Breast epithelium (tissue), 4 donors: Measurements from ENCODE around the gene MAP3K12. TPM values are rescaled to one million over a fixed set of nuclear protein-coding genes. Genes with fewer than 3 reads are reported as not detected.

ENCODE experiments used
- DNase-seq, 2 donors: peaks; one replicate each; pipeline ENCODE4 v3.0.0-alpha.2; 2019; ENCODE audit warnings: low spot score in 2 of 2
- H3K27ac ChIP-seq, 2 donors: fragments of 200-600 bp; sonication (generic) in 1 of 2; one replicate each; pipeline ENCODE4 v1.5.1; 2016 to 2019; ENCODE audit warnings: mild to moderate bottlenecking in 1 of 2
- H3K27me3 ChIP-seq, 2 donors: fragments of 200-600 bp; sonication (generic) in 1 of 2; one replicate each; pipeline versions ENCODE4 v1.5.1 to v1.6.0; 2017 to 2019; ENCODE audit warnings: control low read depth in 1 of 2, mild to moderate bottlenecking in 1 of 2
- H3K36me3 ChIP-seq: fragments of 200-600 bp; one replicate; pipeline ENCODE4 v1.5.1; 2019
- H3K4me1 ChIP-seq, 2 donors: fragments of 200-600 bp; sonication (generic); one replicate each; pipeline ENCODE4 v1.5.1; 2016 to 2019; ENCODE audit warnings: control low read depth in 1 of 2
- H3K4me3 ChIP-seq, 3 donors: fragments of 200-600 bp; sonication (generic); 1 replicate in 2 of 3; 2 replicates in 1 of 3; pipeline ENCODE4 v1.5.1; 2016 to 2019; ENCODE audit warnings: mild to moderate bottlenecking in 3 of 3, moderate library complexity in 2 of 3
- H3K9me3 ChIP-seq, 2 donors: fragments of 200-600 bp; sonication (generic) in 1 of 2; one replicate each; pipeline ENCODE4 v1.5.1; 2016 to 2019; ENCODE audit warnings: control low read depth in 1 of 2
- POLR2A ChIP-seq: fragments of 450-650 bp; IDR thresholded peaks from one replicate; pipeline ENCODE4 v1.6.1; 2016; ENCODE audit warnings: antibody characterized with exemption, mild to moderate bottlenecking, moderate library complexity
- POLR2AphosphoS5 ChIP-seq, 3 donors: sonication (generic); formaldehyde crosslinking; IDR thresholded peaks; one replicate each; pipeline ENCODE4 v1.6.1; 2017; ENCODE audit warnings: antibody characterized with exemption in 3 of 3
- intact Hi-C: fragments of 100-400 bp; cut with DNase I; formaldehyde crosslinking; loops from one replicate; pipeline ENCODE4 v1.15.1; 2023; ENCODE audit warnings: low total_unique reads
- total RNA-seq, 3 donors: library from RNA; depleted of rRNA; stranded (reverse); fragments of >200 nt; gene quantifications; one replicate each; pipeline ENCODE4 v1.1.0, GENCODE V29; 2016
- TF ChIP-seq, protein P1 (sequence below), 3 donors: fragments of 450-650 bp; IDR thresholded peaks; one replicate each; pipeline ENCODE4 v1.5.1; 2016 to 2017; ENCODE audit warnings: antibody characterized with exemption in 3 of 3, mild to moderate bottlenecking in 3 of 3, moderate library complexity in 3 of 3

Gene MAP3K12
- total RNA-seq, 3 donors from 2014 or later, result 16.4 to 28.8 (median 24.6) TPM

DNA sequence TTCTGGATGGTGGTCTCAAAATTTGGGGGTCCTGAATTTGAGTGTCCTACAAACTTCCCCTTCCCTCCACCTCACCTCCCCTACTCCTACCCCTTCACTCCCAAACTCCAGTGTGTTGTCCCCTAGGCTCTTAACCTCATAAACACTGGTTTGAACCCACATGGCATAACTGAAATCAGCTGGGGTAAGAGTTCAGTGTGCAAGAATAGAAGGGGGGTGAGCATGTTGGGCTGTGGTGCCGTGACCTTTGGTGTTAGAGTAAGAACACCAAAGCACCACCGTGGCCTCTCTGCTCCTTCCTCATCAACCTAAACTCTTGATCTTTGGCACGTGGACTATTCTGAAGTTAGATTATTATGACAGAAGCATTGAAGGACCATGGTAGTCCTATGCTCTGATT is 36.3 kb downstream of the MAP3K12 start:
- peak overlapping the region in 1 of 2 donors; percentile 9 for H3K27ac ChIP-seq
- TF ChIP-seq POLR2AphosphoS5 (IDR thresholded peaks at IDR 0.05) (no peak), POLR2A (no peak)
- TF ChIP-seq, protein P1, sequence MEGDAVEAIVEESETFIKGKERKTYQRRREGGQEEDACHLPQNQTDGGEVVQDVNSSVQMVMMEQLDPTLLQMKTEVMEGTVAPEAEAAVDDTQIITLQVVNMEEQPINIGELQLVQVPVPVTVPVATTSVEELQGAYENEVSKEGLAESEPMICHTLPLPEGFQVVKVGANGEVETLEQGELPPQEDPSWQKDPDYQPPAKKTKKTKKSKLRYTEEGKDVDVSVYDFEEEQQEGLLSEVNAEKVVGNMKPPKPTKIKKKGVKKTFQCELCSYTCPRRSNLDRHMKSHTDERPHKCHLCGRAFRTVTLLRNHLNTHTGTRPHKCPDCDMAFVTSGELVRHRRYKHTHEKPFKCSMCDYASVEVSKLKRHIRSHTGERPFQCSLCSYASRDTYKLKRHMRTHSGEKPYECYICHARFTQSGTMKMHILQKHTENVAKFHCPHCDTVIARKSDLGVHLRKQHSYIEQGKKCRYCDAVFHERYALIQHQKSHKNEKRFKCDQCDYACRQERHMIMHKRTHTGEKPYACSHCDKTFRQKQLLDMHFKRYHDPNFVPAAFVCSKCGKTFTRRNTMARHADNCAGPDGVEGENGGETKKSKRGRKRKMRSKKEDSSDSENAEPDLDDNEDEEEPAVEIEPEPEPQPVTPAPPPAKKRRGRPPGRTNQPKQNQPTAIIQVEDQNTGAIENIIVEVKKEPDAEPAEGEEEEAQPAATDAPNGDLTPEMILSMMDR (IDR thresholded peaks at IDR 0.05), result no peak
- H3K4me1 ChIP-seq, result no peaks in the 10 kb centered on the region
- no peaks in the 10 kb centered on the region for H3K9me3 ChIP-seq
- H3K27me3 ChIP-seq, result no peaks in the 10 kb centered on the region
- H3K4me3 ChIP-seq, result no peak overlapping the region
- intact Hi-C loops, result no loop called here
- no peak for DNase-seq
- H3K36me3 ChIP-seq, result peaks cover 30% of the 10 kb centered on the region

DNA sequence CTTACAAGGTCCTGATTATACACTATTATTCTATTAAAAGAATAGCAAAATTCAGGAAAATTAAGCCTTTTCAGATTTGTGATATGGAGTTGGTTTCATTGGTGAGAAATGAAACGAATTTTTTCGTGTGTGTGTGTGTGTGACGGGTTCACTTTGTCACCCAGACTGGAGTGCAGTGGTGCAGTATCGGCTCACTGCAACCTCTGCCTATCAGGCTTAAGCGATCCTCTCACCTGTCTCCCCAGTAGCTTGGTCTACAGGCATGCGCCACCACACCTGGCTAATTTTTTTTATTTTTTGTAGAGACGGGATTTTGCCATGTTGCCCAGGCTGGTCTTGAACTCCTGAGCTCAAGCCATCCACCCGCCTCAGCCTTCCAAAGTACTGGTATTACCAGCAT is 37.7 kb downstream of the MAP3K12 start:
- H3K27me3 ChIP-seq, result no peaks in the 10 kb centered on the region
- TF ChIP-seq, protein P1 (IDR thresholded peaks at IDR 0.05), result no peak
- TF ChIP-seq POLR2AphosphoS5 (IDR thresholded peaks at IDR 0.05) (no peak), POLR2A (no peak)

DNA sequence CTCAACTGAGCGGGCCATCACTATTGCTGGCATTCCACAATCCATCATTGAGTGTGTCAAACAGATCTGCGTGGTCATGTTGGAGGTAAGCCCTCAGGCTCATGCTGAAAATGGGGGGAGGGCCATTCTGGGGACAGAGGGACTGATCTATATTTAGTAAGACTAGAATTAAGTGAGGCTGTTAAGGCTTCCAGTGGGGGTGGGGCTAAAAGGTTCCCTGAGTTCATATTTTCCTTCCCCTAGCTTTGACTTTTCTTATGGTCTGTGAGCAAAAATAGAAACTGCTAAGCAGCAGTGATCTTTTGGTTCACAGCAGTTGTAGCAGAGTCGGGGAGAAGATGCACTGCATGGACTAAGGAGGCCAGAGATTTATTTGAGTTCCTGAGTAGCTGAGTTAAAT is 38.2 kb downstream of the MAP3K12 start:
- no peak for TF ChIP-seq POLR2AphosphoS5 (IDR thresholded peaks at IDR 0.05)
- TF ChIP-seq, protein P1 (IDR thresholded peaks at IDR 0.05), result no peak
- no peak for TF ChIP-seq POLR2A
- Histone ChIP-seq H3K9me3 (no peaks in the 10 kb centered on the region), H3K4me1 (no peaks in the 10 kb centered on the region), H3K27ac (peak overlapping the region; percentile 8), H3K27me3 (no peaks in the 10 kb centered on the region), H3K4me3 (no peak overlapping the region), H3K36me3 (peaks cover 23% of the 10 kb centered on the region)
- intact Hi-C loops, result no loop called here
- DNase-seq, result no peak

More for the DNA sequence above, 37.7 kb downstream of the MAP3K12 start:
- no peaks in the 10 kb centered on the region for H3K9me3 ChIP-seq
- H3K4me3 ChIP-seq, result no peak overlapping the region
- H3K27ac ChIP-seq, result no peak overlapping the region
- no peaks in the 10 kb centered on the region for H3K4me1 ChIP-seq
- H3K36me3 ChIP-seq, result peaks cover 23% of the 10 kb centered on the region
- intact Hi-C loops, result no loop called here
- no peak for DNase-seq

- Histone ChIP-seq H3K27ac (no peak overlapping the region), H3K4me3 (no peak overlapping the region), H3K9me3 (no peaks in the 10 kb centered on the region), H3K36me3 (peaks cover 23% of the 10 kb centered on the region), H3K4me1 (peaks cover 0 to 1% of the 10 kb centered on the region in 2 donors), H3K27me3 (no peaks in the 10 kb centered on the region)
- DNase-seq, result no peak
- TF ChIP-seq, protein P1 (IDR thresholded peaks at IDR 0.05), result no peak
- TF ChIP-seq POLR2AphosphoS5 (IDR thresholded peaks at IDR 0.05) (no peak), POLR2A (no peak)
- intact Hi-C loops, result no loop called here
These were observed 40.2 kb downstream of the MAP3K12 start for GRCh38 chr12:53459097-53459496.

DNA sequence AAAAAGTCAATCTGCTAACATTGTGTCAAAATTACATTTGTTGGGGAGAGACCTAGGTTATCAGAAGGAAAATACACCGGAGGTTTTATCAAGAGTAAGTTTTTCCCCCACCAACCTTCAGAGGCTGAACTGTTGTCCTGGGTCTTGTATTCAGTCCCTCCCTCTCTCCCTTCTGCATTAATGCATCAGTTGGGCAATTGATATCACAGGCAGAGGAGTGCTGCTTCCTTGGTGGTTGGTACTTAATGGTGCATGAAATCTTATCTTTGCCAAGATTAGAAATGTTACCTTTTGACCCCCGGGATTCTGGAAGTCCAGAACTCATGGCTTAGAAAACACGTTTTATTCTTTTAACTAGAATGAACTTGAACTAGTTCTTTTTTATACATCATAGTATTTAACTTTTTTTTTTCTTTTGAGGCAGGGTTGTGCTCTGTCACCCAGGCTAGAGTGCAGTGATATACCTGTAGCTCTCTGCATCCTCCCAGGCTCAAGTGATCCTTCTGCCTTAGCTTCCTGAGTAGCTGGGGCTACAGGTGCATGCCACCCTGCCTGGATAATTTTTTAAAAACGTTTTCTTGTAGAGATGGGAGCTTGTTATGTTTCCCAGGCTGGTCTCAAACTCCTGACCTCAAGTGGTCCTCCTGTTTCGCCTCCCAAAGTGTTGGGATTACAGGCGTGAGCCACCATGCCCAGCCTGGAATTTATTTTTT is 42.4 kb downstream of the MAP3K12 start:
- intact Hi-C loops, result no loop called here
- TF ChIP-seq, protein P1 (IDR thresholded peaks at IDR 0.05), result no peak
- TF ChIP-seq POLR2A (no peak), POLR2AphosphoS5 (IDR thresholded peaks at IDR 0.05) (no peak)
- Histone ChIP-seq H3K27ac (no peak overlapping the region), H3K4me3 (no peak overlapping the region), H3K36me3 (peaks cover 14% of the 10 kb centered on the region), H3K27me3 (no peaks in the 10 kb centered on the region), H3K9me3 (no peaks in the 10 kb centered on the region), H3K4me1 (peaks cover 0 to 12% of the 10 kb centered on the region in 2 donors)
- DNase-seq, result no peak
